Nephron progenitor cell (in vitro differentiated cells): ENCODE data around the gene SEMA4C.

Experiments used
- DNase-seq: peaks from one replicate; pipeline ENCODE4 v3.0.0; 2021
- H3K27ac Mint-ChIP-seq: 2 replicates; pipeline ENCODE4 v1.8.0; 2021; ENCODE audit warnings: mild to moderate bottlenecking, moderate library complexity, mixed read lengths
- H3K27me3 Mint-ChIP-seq: 2 replicates; pipeline ENCODE4 v1.8.0; 2021; ENCODE audit warnings: mild to moderate bottlenecking, low read depth, mixed read lengths; ENCODE audit not compliant: poor library complexity
- H3K36me3 Mint-ChIP-seq: 2 replicates; pipeline ENCODE4 v1.8.0; 2021; ENCODE audit warnings: low read depth, mixed read lengths
- H3K4me1 Mint-ChIP-seq: 2 replicates; pipeline ENCODE4 v1.8.0; 2021; ENCODE audit warnings: mixed read lengths
- H3K4me3 Mint-ChIP-seq: 2 replicates; pipeline ENCODE4 v1.8.0; 2021; ENCODE audit warnings: mild to moderate bottlenecking, moderate library complexity, mixed read lengths
- H3K9me3 Mint-ChIP-seq: 2 replicates; pipeline ENCODE4 v1.8.0; 2021; ENCODE audit warnings: mild to moderate bottlenecking, moderate library complexity, mixed read lengths
- TF ChIP-seq, protein P1 (sequence below): fragments of 200-600 bp; sonication (generic); IDR thresholded peaks from 2 replicates; pipeline ENCODE4 v1.5.0; 2021; ENCODE audit warnings: antibody characterized with exemption

Gene SEMA4C

DNA sequence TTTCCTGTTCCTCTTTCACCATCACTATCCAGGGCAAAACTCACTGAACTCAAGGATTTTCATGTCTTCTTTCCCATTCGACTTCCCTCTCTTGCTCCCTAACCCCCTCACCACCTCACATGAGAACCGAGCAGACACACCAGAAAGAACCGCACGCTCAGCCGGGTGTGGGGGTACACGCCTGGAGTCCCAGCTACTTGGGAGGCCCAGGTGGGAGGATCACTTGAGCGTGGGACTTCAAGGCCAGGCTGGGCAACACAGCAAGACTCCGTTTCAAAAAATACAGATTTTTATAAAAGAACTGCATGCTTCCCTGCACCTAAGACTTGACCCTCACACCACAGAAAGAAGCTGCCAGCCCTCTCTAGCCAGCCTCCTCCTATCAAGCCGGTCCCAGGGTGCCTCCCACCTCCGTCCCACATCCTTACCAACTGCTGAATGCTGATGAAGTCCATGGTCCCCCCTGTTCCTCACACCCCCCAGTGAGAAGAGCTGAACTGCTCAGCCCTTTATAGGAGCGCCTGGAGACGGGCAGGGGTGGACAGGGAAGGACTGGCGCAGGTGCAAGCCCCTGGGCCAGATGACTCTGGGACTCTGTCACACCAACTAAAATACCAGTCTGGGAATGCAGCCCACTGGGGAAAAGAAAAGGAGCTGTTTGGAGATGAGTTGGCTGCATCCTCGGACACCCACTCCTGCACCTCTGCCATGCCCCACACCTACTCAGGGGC, 26.2 kb downstream of the SEMA4C start, which contains the start of gene ANKRD23:
ANKRD23 (minus strand) TSS at position 484 of the 731 bp plus-strand sequence; CDS start at position 455, 29 bp downstream.
- Mint-ChIP-seq H3K9me3 (no peaks in the 10 kb centered on the region), H3K4me1 (peaks cover 54% of the 10 kb centered on the region), H3K36me3 (peaks cover 20% of the 10 kb centered on the region), H3K4me3 (peak within 1 kb of the TSS; percentile 9), H3K27me3 (no peaks in the 10 kb centered on the region), H3K27ac (peak within 1 kb of the TSS; percentile 86)
- DNase-seq, result no peak
- TF ChIP-seq, protein P1, sequence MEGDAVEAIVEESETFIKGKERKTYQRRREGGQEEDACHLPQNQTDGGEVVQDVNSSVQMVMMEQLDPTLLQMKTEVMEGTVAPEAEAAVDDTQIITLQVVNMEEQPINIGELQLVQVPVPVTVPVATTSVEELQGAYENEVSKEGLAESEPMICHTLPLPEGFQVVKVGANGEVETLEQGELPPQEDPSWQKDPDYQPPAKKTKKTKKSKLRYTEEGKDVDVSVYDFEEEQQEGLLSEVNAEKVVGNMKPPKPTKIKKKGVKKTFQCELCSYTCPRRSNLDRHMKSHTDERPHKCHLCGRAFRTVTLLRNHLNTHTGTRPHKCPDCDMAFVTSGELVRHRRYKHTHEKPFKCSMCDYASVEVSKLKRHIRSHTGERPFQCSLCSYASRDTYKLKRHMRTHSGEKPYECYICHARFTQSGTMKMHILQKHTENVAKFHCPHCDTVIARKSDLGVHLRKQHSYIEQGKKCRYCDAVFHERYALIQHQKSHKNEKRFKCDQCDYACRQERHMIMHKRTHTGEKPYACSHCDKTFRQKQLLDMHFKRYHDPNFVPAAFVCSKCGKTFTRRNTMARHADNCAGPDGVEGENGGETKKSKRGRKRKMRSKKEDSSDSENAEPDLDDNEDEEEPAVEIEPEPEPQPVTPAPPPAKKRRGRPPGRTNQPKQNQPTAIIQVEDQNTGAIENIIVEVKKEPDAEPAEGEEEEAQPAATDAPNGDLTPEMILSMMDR, result no peak

DNA sequence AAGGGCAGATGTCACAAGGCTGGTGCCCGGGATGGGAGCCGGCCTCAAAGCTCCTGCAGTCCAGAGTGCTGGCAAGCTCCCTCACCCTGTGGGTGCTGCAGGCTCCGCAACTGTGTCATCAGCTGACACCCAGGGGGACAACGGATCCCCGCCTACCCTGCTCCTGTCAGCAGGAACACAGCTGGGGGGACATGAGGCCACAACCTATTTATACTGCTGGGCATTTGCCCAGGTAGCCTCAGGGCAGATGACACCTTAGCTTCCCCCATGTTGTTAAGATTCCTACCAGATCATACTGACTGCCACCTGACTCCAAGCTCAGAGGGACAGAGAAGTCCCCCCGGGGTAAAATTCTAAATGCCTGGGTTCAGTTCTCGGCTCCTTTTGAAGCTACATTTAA, 27.3 kb downstream of the SEMA4C start:
- H3K36me3 Mint-ChIP-seq, result peaks cover 13% of the 10 kb centered on the region
- DNase-seq, result no peak
- no peaks in the 10 kb centered on the region for H3K9me3 Mint-ChIP-seq
- no peaks in the 10 kb centered on the region for H3K27me3 Mint-ChIP-seq
- peak overlapping the region; percentile 73 for H3K27ac Mint-ChIP-seq
- peaks cover 51% of the 10 kb centered on the region for H3K4me1 Mint-ChIP-seq
- H3K4me3 Mint-ChIP-seq, result no peak overlapping the region
- TF ChIP-seq, protein P1, result no peak

DNA sequence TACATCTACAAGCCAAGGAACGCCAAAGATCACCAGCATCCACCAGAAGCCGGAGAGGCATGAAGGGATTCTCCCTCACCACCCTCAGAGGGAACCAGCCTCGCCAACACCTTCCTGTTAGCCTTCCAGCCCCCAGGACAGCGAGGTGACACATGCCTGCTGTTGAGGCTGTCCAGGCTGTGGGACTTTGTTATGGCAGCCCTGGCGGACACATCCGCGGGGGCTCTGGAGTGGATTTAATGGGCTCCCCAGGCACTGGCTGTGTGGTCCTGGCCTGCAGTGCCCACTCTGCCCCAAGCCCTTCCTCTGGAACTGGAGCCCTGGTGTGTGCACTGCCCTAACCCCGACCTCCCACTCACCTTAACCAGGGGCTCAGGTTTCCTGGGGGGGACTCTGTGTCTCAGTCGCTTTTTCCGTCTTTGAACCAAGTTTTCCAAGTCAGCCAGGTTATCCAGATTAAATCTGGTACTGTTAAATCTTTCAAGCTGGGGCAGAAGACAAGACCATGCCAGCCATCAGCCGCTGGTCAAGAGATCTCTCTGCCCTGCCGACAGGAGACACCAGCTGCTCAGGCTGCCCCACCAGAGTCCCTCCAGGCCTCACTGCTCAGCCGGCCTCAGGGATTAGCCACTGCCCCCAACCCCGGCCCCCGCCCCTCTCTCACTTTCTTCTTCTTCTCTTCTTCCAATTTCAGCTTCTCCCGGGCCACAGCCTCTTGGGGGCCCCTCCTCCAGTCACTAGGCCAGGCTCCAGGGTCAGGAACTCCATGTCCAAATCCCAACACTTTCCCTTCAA, 28.0 kb downstream of the SEMA4C start:
- Mint-ChIP-seq H3K9me3 (no peaks in the 10 kb centered on the region), H3K36me3 (peaks cover 12% of the 10 kb centered on the region), H3K27ac (peak overlapping the region; percentile 97), H3K27me3 (no peaks in the 10 kb centered on the region), H3K4me3 (peak overlapping the region; percentile 53), H3K4me1 (peaks cover 47% of the 10 kb centered on the region)
- TF ChIP-seq, protein P1, result no peak
- DNase-seq, result no peak

DNA sequence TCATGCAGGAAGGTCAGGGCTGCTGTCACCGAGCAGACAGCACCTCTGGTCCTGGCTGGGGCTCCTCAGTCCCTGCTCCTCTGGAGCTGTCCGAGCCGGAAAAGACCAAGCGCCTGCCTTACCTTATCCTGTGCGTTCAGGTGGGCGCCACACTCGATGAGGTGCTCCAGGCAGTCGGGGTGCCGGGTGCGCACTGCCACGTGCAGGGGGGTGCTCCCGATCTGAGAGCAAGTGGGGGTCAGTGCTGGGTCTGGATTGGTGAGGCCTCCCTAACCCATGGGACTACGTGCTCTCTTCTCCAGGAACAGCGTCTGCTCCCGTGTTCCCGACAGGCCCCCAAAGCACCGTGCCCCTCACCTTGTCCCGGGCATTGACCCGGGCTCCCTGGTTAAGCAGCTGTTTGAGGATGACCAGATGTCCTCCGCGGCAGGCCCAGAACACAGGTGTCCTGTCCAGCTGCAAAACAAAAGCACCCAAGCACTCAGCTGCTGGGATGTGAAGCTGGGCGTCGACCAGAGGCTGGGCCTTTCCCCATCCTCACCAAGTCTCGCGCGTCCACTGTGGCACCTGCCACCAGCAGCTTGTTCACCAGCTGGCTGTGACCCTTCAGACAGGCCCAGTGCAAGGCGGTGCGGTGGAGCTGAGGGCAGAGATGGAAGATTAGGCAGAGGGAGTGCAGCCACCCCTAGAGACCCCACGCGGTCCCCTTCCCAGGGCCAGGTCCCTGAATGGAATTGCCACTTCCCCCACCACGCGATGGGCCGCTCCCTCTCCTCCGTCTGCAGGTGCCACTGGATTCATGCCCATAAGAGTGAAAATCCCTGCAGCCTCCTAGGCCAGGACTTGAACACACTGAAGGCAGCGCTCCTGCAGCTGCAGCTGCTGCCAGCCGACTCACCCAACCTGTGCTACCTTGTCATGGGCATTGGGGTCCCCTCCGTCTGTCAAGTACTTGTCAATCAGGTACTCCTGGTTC, 29.7 kb downstream of the SEMA4C start:
- Mint-ChIP-seq H3K27ac (no peak overlapping the region), H3K27me3 (no peaks in the 10 kb centered on the region), H3K4me3 (no peak overlapping the region), H3K9me3 (no peaks in the 10 kb centered on the region), H3K4me1 (peaks cover 47% of the 10 kb centered on the region), H3K36me3 (peaks cover 20% of the 10 kb centered on the region)
- TF ChIP-seq, protein P1, result no peak
- DNase-seq, result no peak

DNA sequence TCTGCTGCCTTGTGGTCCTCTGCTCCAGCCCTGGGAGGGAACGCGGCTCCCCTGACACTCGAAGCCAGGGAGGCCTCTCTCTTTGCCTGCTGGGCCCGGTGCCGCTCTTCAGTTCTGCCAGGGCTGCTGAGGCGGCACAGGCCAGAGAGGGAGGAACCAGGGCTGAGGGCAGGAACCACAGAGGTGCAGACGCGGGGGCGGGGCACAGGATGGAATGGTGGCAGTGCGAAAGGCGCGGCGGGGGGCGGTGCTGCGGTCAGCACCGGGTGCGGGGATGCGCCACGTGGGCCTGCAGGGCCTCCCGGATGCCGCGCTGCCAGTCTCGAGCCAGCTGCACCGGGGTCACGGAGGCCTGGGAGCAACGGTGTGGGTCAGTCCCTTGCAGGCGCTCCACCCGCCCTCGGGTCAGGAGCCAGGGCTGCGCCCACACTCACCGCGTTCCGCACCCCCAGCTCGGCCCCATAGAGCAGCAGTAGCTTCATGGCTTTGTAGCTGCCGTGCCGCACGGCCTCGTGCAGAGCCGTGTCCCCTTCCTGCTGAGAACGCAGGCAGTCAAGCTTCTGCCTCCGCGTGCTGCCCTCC, 30.5 kb downstream of the SEMA4C start:
- TF ChIP-seq, protein P1, result no peak
- Mint-ChIP-seq H3K36me3 (peaks cover 22% of the 10 kb centered on the region), H3K9me3 (no peaks in the 10 kb centered on the region), H3K4me3 (no peak overlapping the region), H3K27ac (no peak overlapping the region), H3K4me1 (peaks cover 43% of the 10 kb centered on the region), H3K27me3 (no peaks in the 10 kb centered on the region)
- DNase-seq, result no peak
